Activated B cell treated with CpG ODN at 0.5 μM for 24 hours (primary cell): ENCODE measurements around the gene PRPF40B. TPM values are rescaled to one million over a fixed set of nuclear protein-coding genes. Genes with fewer than 3 reads are reported as not detected.

Experiments used
- ATAC-seq: fragments of 200-7000 bp; cut with Tn5 transposase; one replicate; pipeline ENCODE4 v1.10.0; 2021; ENCODE audit warnings: low read depth, mild to moderate bottlenecking, moderate library complexity
- CTCF ChIA-PET: fragments of 350-600 bp; sonication (Branson Sonifier 250); formaldehyde crosslinking; loops from one replicate; lab custom pipeline; 2021; ENCODE audit warnings: antibody characterized with exemption; lab: Charles Lee
- POLR2A ChIA-PET: fragments of 350-600 bp; sonication (Branson Sonifier 250); formaldehyde crosslinking; loops from one replicate; lab custom pipeline; 2021; ENCODE audit warnings: antibody characterized with exemption; lab: Charles Lee
- DNase-seq: peaks from one replicate; pipeline ENCODE4 v3.0.0; 2022
- H3K27ac Mint-ChIP-seq: one replicate; pipeline ENCODE4 v1.8.0; 2020; ENCODE audit warnings: mixed read lengths
- H3K27me3 Mint-ChIP-seq: one replicate; pipeline ENCODE4 v1.8.0; 2021; ENCODE audit warnings: mixed read lengths
- H3K36me3 Mint-ChIP-seq: one replicate; pipeline ENCODE4 v1.8.0; 2021; ENCODE audit warnings: low read depth, mixed read lengths
- H3K4me1 Mint-ChIP-seq: one replicate; pipeline ENCODE4 v1.8.0; 2021; ENCODE audit warnings: mixed read lengths
- H3K4me3 Mint-ChIP-seq: one replicate; pipeline ENCODE4 v1.8.0; 2020; ENCODE audit warnings: mild to moderate bottlenecking, mixed read lengths
- H3K9me3 Mint-ChIP-seq: one replicate; pipeline ENCODE4 v1.8.0; 2020; ENCODE audit warnings: mixed read lengths
- CTCF ChIP-seq: fragments of 200-600 bp; IDR thresholded peaks from one replicate; pipeline ENCODE4 v1.8.0; 2022; ENCODE audit warnings: antibody characterized with exemption, mild to moderate bottlenecking
- intact Hi-C: fragments of 100-400 bp; cut with micrococcal nuclease; formaldehyde crosslinking; loops from one replicate; pipeline ENCODE4 v1.15.1; 2024
- total RNA-seq: library from RNA; stranded (reverse); gene quantifications from 2 replicates; pipeline ENCODE4 v1.2.3, GENCODE V29; 2022

PRPF40B gene
- total RNA-seq, 1 donor from 2014 or later = 23.4 TPM

- Mint-ChIP-seq H3K36me3 (peaks cover 70% of the 10 kb centered on the region), H3K27ac (no peak overlapping the region), H3K4me3 (no peak overlapping the region), H3K9me3 (no peaks in the 10 kb centered on the region), H3K27me3 (no peaks in the 10 kb centered on the region), H3K4me1 (peaks cover 44% of the 10 kb centered on the region)
- intact Hi-C loops = no loop called here
- no peak for TF ChIP-seq CTCF
- ChIA-PET POLR2A (interaction anchor here (0.5 to 20.3 kb wide), 3 partner anchors 13 to 97 kb away, joined by 3 to 265 read pairs (median 3); partner anchors contain the start of gene FMNL3), CTCF (interaction anchor here (1.3 kb wide), 1 partner anchor 50 kb away, joined by 3 read pairs; no protein-coding TSS in a partner anchor)
- DNase-seq = no peak
- ATAC-seq = no peak
Measured at GRCh38 chr12:49658276-49658675, 34.9 kb downstream of the PRPF40B start.

GRCh38 chr12:49659753-49660152 is 36.4 kb downstream of the PRPF40B start:
- Mint-ChIP-seq H3K27ac (no peak overlapping the region), H3K36me3 (peaks cover 56% of the 10 kb centered on the region), H3K27me3 (no peaks in the 10 kb centered on the region), H3K4me3 (no peak overlapping the region), H3K9me3 (no peaks in the 10 kb centered on the region), H3K4me1 (peaks cover 57% of the 10 kb centered on the region)
- ATAC-seq (no peak), DNase-seq (no peak)
- intact Hi-C loops = loop anchor here (5.0 kb wide), 1 partner anchor 93 kb away; no protein-coding TSS in a partner anchor
- POLR2A ChIA-PET = interaction anchor here (2.0 to 20.3 kb wide), 3 partner anchors 13 to 44 kb away, joined by 10 to 265 read pairs (median 63); partner anchors contain the start of gene FMNL3
- no peak for TF ChIP-seq CTCF
- CTCF ChIA-PET = interaction anchor here (1.0 to 3.7 kb wide), 2 partner anchors 12 to 14 kb away, joined by 3 to 18 read pairs; no protein-coding TSS in a partner anchor

GRCh38 chr12:49661191-49661590 is 37.8 kb downstream of the PRPF40B start:
- no peak for TF ChIP-seq CTCF
- H3K36me3 Mint-ChIP-seq = peaks cover 58% of the 10 kb centered on the region
- DNase-seq (no peak), ATAC-seq (peak; percentile 69)
- H3K4me1 Mint-ChIP-seq = peaks cover 71% of the 10 kb centered on the region
- H3K4me3 Mint-ChIP-seq = peak overlapping the region; percentile 80
- intact Hi-C loops = loop anchor here (1.0 to 5.0 kb wide), 4 partner anchors 10 to 91 kb away; partner anchors contain the start of gene FMNL3
- H3K27me3 Mint-ChIP-seq = no peaks in the 10 kb centered on the region
- no peaks in the 10 kb centered on the region for H3K9me3 Mint-ChIP-seq
- H3K27ac Mint-ChIP-seq = peak overlapping the region; percentile 94
- ChIA-PET POLR2A (interaction anchor here (0.5 to 20.3 kb wide), 8 partner anchors 12 to 802 kb away, joined by 3 to 265 read pairs (median 6); partner anchors contain the start of gene FMNL3), CTCF (interaction anchor here (1.2 to 3.7 kb wide), 4 partner anchors 9 to 49 kb away, joined by 4 to 18 read pairs (median 5); partner anchors contain the start of gene FMNL3)

- Mint-ChIP-seq H3K27ac (peak overlapping the region; percentile 94), H3K27me3 (no peaks in the 10 kb centered on the region), H3K4me3 (peak overlapping the region; percentile 80), H3K9me3 (no peaks in the 10 kb centered on the region), H3K4me1 (peaks cover 76% of the 10 kb centered on the region), H3K36me3 (peaks cover 54% of the 10 kb centered on the region)
- intact Hi-C loops = loop anchor here (1.0 to 5.0 kb wide), 4 partner anchors 10 to 91 kb away; partner anchors contain the start of gene FMNL3
- ATAC-seq = no peak
- TF ChIP-seq CTCF = no peak
- DNase-seq = no peak
- CTCF ChIA-PET = interaction anchor here (1.0 to 3.7 kb wide), 5 partner anchors 8 to 49 kb away, joined by 3 to 18 read pairs (median 4); partner anchors contain the start of gene FMNL3
- POLR2A ChIA-PET = interaction anchor here (0.5 to 20.3 kb wide), 7 partner anchors 11 to 182 kb away, joined by 3 to 265 read pairs (median 6); partner anchors contain the start of genes FMNL3 and PRPF40B
Measured at GRCh38 chr12:49661746-49662145, 38.4 kb downstream of the PRPF40B start.
